Measurements from ENCODE around the gene LACTBL1.

LACTBL1 gene, protein sequence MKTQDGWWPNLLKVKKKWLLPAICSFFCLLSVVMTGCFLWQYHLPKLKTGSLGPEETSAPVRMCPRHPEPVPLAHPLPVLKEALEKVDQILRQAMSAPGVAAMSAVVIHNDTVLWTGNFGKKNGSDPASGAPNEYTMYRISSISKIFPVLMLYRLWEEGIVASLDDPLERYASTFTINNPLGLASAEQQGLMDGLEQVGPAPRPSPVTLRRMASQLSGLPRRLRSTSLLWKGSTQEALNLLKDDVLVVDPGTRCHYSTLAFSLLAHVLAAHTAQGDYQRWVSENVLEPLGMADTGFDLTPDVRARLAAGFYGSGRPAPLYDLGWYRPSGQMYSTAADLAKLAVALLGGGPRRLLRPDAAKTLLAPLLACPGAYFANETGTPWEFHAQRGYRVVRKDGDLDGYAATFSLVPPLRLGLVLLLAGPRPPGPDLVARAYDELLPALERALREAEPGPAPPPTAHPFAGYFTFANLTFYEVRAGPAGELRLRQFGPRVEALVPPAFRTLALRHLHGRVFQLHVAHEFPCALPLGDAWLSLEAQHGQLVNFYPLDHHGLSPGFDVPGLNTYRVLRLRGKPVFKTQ

DNA sequence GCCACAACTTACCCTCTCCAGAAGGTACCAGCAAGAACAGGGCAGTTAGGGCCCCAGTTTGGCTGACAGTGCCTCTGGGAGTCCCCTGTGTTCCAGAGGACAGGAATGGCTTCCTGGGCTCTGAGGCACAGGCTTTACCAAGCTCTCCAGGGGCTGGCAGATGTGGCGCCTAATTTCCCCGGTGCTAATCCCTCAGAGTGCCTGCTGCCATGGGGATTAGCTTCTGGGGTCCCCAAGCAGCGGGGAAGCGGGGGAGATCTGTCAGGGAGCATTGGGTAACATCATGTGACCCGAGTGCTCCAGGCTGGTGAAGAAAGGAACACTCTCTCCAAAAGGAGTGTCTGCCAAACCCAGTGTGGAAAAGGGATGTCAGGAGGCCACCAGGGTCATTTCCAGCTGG is at the start of gene LACTBL1:
Gene LACTBL1, minus strand, starts transcription at position 107 of the 400 bp plus-strand sequence. CDS start 550 bp downstream, outside the sequence.
- TF ChIP-seq ARNTL (CRISPR knock-in tag; IDR thresholded peaks at IDR 0.05; ENCODE audit: borderline replicate concordance, low read depth), result no peak
- TF ChIP-seq CSDC2 (CRISPR knock-in tag; IDR thresholded peaks at IDR 0.05), result no peak
- no peak for TF ChIP-seq ISL1 (CRISPR knock-in tag; IDR thresholded peaks at IDR 0.05)
- no peak for TF ChIP-seq POU6F1 (CRISPR knock-in tag; IDR thresholded peaks at IDR 0.05; ENCODE audit: borderline replicate concordance, low read depth)
- TF ChIP-seq PPARA (CRISPR knock-in tag; IDR thresholded peaks at IDR 0.05; ENCODE audit: borderline replicate concordance), result no peak
- TF ChIP-seq, protein P1, sequence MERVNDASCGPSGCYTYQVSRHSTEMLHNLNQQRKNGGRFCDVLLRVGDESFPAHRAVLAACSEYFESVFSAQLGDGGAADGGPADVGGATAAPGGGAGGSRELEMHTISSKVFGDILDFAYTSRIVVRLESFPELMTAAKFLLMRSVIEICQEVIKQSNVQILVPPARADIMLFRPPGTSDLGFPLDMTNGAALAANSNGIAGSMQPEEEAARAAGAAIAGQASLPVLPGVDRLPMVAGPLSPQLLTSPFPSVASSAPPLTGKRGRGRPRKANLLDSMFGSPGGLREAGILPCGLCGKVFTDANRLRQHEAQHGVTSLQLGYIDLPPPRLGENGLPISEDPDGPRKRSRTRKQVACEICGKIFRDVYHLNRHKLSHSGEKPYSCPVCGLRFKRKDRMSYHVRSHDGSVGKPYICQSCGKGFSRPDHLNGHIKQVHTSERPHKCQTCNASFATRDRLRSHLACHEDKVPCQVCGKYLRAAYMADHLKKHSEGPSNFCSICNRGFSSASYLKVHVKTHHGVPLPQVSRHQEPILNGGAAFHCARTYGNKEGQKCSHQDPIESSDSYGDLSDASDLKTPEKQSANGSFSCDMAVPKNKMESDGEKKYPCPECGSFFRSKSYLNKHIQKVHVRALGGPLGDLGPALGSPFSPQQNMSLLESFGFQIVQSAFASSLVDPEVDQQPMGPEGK (CRISPR knock-in tag; IDR thresholded peaks at IDR 0.05; ENCODE audit: borderline replicate concordance), result no peak
- no peak for TF ChIP-seq CSRNP3 (CRISPR knock-in tag; IDR thresholded peaks at IDR 0.05)
- TF ChIP-seq, protein P2, sequence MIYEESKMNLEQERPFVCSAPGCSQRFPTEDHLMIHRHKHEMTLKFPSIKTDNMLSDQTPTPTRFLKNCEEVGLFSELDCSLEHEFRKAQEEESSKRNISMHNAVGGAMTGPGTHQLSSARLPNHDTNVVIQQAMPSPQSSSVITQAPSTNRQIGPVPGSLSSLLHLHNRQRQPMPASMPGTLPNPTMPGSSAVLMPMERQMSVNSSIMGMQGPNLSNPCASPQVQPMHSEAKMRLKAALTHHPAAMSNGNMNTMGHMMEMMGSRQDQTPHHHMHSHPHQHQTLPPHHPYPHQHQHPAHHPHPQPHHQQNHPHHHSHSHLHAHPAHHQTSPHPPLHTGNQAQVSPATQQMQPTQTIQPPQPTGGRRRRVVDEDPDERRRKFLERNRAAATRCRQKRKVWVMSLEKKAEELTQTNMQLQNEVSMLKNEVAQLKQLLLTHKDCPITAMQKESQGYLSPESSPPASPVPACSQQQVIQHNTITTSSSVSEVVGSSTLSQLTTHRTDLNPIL (CRISPR knock-in tag; IDR thresholded peaks at IDR 0.05; ENCODE audit: low read depth), result no peak
- no peak for ATAC-seq

DNA sequence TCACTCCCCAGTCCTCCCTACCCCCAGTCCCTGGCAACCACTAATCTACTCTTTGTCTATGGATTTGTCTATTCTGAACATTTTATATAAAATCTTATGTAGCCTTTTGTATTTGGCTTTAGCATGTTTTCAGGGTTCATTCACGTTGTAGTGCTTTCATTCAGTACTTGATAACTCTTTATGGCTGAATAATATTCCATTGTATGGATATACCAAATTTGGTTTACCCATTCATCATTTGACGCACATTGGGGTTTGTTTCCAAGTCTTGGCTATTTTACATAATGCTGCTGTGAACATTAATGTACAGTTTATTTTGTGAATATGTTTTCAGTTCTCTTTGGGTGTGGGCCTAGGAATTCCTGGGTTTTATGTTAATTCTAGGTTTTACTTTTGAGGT is 49.2 kb upstream of the LACTBL1 start:
- no peak for TF ChIP-seq ZC3H10 (CRISPR knock-in tag; IDR thresholded peaks at IDR 0.05)
- TF ChIP-seq ZNF8 (CRISPR knock-in tag; IDR thresholded peaks at IDR 0.05), result peak; percentile 94
- TF ChIP-seq POU6F1 (CRISPR knock-in tag; IDR thresholded peaks at IDR 0.05; ENCODE audit: borderline replicate concordance, low read depth), result no peak
- no peak for ATAC-seq

DNA sequence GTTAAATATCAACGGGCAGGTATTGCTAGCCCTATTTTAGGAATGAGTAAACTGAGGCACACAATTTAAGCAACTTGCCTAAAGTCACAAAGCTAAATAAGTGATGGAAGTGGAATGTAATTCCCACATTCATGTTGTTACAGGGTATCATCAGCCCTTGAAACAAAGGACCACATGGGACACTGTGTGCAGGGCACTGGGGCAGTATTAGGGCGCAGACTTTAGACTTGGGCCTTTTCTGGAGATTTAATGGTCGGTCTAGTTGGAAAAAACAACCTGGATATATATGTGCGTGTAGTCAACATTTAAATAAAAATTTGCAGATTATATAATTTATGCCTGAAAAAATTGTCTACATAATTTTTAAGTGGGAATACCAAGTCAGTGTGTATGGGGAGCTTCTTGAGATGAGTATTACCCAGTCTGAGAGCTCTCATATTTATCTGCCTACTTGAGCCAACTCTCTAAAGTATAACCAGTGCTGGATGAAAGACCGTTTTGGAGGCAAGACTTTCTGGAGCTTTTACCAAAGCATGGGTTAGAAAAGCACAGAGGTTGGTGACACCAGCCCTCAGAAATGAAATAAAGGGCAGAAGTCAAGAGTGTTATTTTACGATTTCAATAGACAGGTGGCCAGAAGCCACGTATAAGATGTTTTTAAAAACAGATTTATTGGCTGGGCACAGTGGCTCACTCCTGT is 48.2 kb upstream of the LACTBL1 start:
- ATAC-seq, result peak; percentile 27; the same call in 2 of the 3 replicates
- TF ChIP-seq, protein P1 (CRISPR knock-in tag; IDR thresholded peaks at IDR 0.05; ENCODE audit: borderline replicate concordance), result no peak
- no peak for TF ChIP-seq ZNF70 (CRISPR knock-in tag; IDR thresholded peaks at IDR 0.05)
- TF ChIP-seq CSRNP3 (CRISPR knock-in tag; IDR thresholded peaks at IDR 0.05), result no peak
- no peak for TF ChIP-seq GLIS3 (CRISPR knock-in tag; IDR thresholded peaks at IDR 0.05)
- no peak for TF ChIP-seq TOX (CRISPR knock-in tag; IDR thresholded peaks at IDR 0.05; ENCODE audit: borderline replicate concordance)
- TF ChIP-seq, protein P3, sequence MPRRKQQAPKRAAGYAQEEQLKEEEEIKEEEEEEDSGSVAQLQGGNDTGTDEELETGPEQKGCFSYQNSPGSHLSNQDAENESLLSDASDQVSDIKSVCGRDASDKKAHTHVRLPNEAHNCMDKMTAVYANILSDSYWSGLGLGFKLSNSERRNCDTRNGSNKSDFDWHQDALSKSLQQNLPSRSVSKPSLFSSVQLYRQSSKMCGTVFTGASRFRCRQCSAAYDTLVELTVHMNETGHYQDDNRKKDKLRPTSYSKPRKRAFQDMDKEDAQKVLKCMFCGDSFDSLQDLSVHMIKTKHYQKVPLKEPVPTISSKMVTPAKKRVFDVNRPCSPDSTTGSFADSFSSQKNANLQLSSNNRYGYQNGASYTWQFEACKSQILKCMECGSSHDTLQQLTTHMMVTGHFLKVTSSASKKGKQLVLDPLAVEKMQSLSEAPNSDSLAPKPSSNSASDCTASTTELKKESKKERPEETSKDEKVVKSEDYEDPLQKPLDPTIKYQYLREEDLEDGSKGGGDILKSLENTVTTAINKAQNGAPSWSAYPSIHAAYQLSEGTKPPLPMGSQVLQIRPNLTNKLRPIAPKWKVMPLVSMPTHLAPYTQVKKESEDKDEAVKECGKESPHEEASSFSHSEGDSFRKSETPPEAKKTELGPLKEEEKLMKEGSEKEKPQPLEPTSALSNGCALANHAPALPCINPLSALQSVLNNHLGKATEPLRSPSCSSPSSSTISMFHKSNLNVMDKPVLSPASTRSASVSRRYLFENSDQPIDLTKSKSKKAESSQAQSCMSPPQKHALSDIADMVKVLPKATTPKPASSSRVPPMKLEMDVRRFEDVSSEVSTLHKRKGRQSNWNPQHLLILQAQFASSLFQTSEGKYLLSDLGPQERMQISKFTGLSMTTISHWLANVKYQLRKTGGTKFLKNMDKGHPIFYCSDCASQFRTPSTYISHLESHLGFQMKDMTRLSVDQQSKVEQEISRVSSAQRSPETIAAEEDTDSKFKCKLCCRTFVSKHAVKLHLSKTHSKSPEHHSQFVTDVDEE (CRISPR knock-in tag; IDR thresholded peaks at IDR 0.05), result no peak
- no peak for TF ChIP-seq ESRRG (CRISPR knock-in tag; IDR thresholded peaks at IDR 0.05)
- no peak for TF ChIP-seq CSDC2 (CRISPR knock-in tag; IDR thresholded peaks at IDR 0.05)
- no peak for TF ChIP-seq POU6F1 (CRISPR knock-in tag; IDR thresholded peaks at IDR 0.05; ENCODE audit: borderline replicate concordance, low read depth)
- TF ChIP-seq RARB (CRISPR knock-in tag; IDR thresholded peaks at IDR 0.05), result no peak
- TF ChIP-seq SNAI2 (CRISPR knock-in tag; IDR thresholded peaks at IDR 0.05), result no peak
- TF ChIP-seq ZC3H10 (CRISPR knock-in tag; IDR thresholded peaks at IDR 0.05), result no peak

All from SK-N-SH treated with all-trans-retinoic acid at 6 μM for 48 hours (cell line).